CD14-positive monocyte (primary cell): ENCODE measurements around the gene FAM120A. TPM values are rescaled to one million over a fixed set of nuclear protein-coding genes. Genes with fewer than 3 reads are reported as not detected.

ENCODE experiments used
- DNase-seq, 3 donors: peaks; one replicate each; pipeline ENCODE4 v3.0.0-alpha.2; 2011 to 2022
- H2AFZ ChIP-seq: 2 replicates; pipeline ENCODE4 v1.6.0; 2012; ENCODE audit warnings: mild to moderate bottlenecking, low read depth, low read length, inconsistent platforms; ENCODE audit not compliant: insufficient read depth, poor library complexity, severe bottlenecking
- H3K27ac ChIP-seq, 2 donors: 1 replicate in 1 of 2; 2 replicates in 1 of 2; pipeline ENCODE4 v1.5.1; 2012 to 2013; ENCODE audit warnings: low read length in 2 of 2, control low read depth in 1 of 2, inconsistent platforms in 1 of 2, low read depth in 1 of 2, mild to moderate bottlenecking in 1 of 2
- H3K27me3 ChIP-seq, 2 donors: one replicate each; pipeline versions ENCODE4 v1.6.0 to v1.6.1; 2011 to 2013; ENCODE audit warnings: low read length in 2 of 2; ENCODE audit not compliant: control insufficient read depth in 2 of 2, insufficient read depth in 2 of 2
- H3K36me3 ChIP-seq, 2 donors: replicated peaks in 1 of 2; 1 replicate in 1 of 2; 2 replicates in 1 of 2; pipeline versions ENCODE4 v1.5.1 to v1.6.1; 2012 to 2013; ENCODE audit warnings: low read length in 2 of 2, control low read depth in 1 of 2, inconsistent platforms in 1 of 2, mild to moderate bottlenecking in 1 of 2; ENCODE audit not compliant: insufficient read depth in 2 of 2, control insufficient read depth in 1 of 2
- H3K4me1 ChIP-seq, 2 donors: 1 replicate in 1 of 2; 2 replicates in 1 of 2; pipeline versions ENCODE4 v1.5.1 to v1.6.1; 2012 to 2013; ENCODE audit warnings: low read length in 2 of 2, control low read depth in 1 of 2, inconsistent platforms in 1 of 2, mild to moderate bottlenecking in 1 of 2, moderate library complexity in 1 of 2; ENCODE audit not compliant: insufficient read depth in 2 of 2, control insufficient read depth in 1 of 2
- H3K4me2 ChIP-seq: replicated peaks from 2 replicates; pipeline ENCODE3; 2012; ENCODE audit warnings: low read length, moderate library complexity, mild to moderate bottlenecking; ENCODE audit not compliant: poor library complexity, severe bottlenecking; ENCODE audit errors: extremely low read depth
- H3K4me3 ChIP-seq, 3 experiments: fragments of 200-600 bp in 1 of 3; sonication (generic) in 1 of 3; replicated peaks in 1 of 3; 1 replicate in 2 of 3; 2 replicates in 1 of 3; pipeline ENCODE4 v1.5.1; 2011 to 2013; ENCODE audit warnings: low read length in 3 of 3, mild to moderate bottlenecking in 3 of 3, control low read depth in 2 of 3, low read depth in 2 of 3, inconsistent platforms in 1 of 3, moderate library complexity in 1 of 3
- H3K79me2 ChIP-seq: 2 replicates; pipeline ENCODE4 v1.6.0; 2012; ENCODE audit warnings: mild to moderate bottlenecking, control low read depth, inconsistent platforms, low read length, moderate library complexity; ENCODE audit not compliant: insufficient read depth
- H3K9ac ChIP-seq: 2 replicates; pipeline ENCODE4 v1.6.0; 2017; ENCODE audit warnings: low read length, mild to moderate bottlenecking; ENCODE audit not compliant: insufficient read depth, poor library complexity, severe bottlenecking
- H3K9me3 ChIP-seq, 2 donors: replicated peaks in 1 of 2; 1 replicate in 1 of 2; 2 replicates in 1 of 2; pipeline versions ENCODE4 v1.5.1 to v1.6.1; 2012 to 2013; ENCODE audit warnings: low read length in 2 of 2, control low read depth in 1 of 2; ENCODE audit not compliant: control insufficient read depth in 1 of 2, insufficient read depth in 1 of 2
- H4K20me1 ChIP-seq: 2 replicates; pipeline ENCODE4 v1.6.0; 2012; ENCODE audit warnings: mild to moderate bottlenecking, low read length, control low read depth, moderate library complexity; ENCODE audit not compliant: insufficient read depth
- H3K27ac Mint-ChIP-seq, 7 donors: one replicate each; pipeline ENCODE4 v1.8.0; 2020; ENCODE audit warnings: mild to moderate bottlenecking in 7 of 7, mixed read lengths in 7 of 7, moderate library complexity in 6 of 7, inconsistent platforms in 2 of 7
- H3K27me3 Mint-ChIP-seq, 3 donors: one replicate each; pipeline ENCODE4 v1.8.0; 2021 to 2022; ENCODE audit warnings: low read depth in 3 of 3, mild to moderate bottlenecking in 3 of 3, mixed read lengths in 3 of 3, moderate library complexity in 3 of 3, inconsistent platforms in 1 of 3
- H3K36me3 Mint-ChIP-seq, 2 donors: one replicate each; pipeline ENCODE4 v1.8.0; 2020; ENCODE audit warnings: mixed read lengths in 2 of 2, inconsistent platforms in 1 of 2, mild to moderate bottlenecking in 1 of 2
- H3K4me1 Mint-ChIP-seq: one replicate; pipeline ENCODE4 v1.8.0; 2020; ENCODE audit warnings: mild to moderate bottlenecking, mixed read lengths
- H3K4me3 Mint-ChIP-seq, 2 donors: one replicate each; pipeline ENCODE4 v1.8.0; 2020; ENCODE audit warnings: mild to moderate bottlenecking in 2 of 2, mixed read lengths in 2 of 2, moderate library complexity in 1 of 2
- H3K9me3 Mint-ChIP-seq, 7 donors: one replicate each; pipeline ENCODE4 v1.8.0; 2020 to 2022; ENCODE audit warnings: mixed read lengths in 7 of 7, mild to moderate bottlenecking in 6 of 7, moderate library complexity in 6 of 7, inconsistent platforms in 2 of 7
- CTCF ChIP-seq: fragments of 200-600 bp; IDR thresholded peaks from one replicate; pipeline ENCODE4 v1.8.0; 2022; ENCODE audit warnings: antibody characterized with exemption, mild to moderate bottlenecking
- WGBS: methylation state at CpG from one replicate; pipeline ENCODE4 v1.1.5; 2013; ENCODE audit warnings: missing lambda C conversion rate; ENCODE audit not compliant: insufficient coverage; 5-methylcytosine and 5-hydroxymethylcytosine counted together
- intact Hi-C, 2 donors: fragments of 100-400 bp; cut with micrococcal nuclease; formaldehyde crosslinking; loops; one replicate each; pipeline versions ENCODE4 v1.15.0 to v1.15.1; 2023
- polyA plus RNA-seq, 3 donors: library from polyadenylated mRNA; depleted of rRNA in 1 of 3; unstranded in 2 of 3; stranded (reverse) in 1 of 3; fragments of 300-500 nt in 2 of 3; fragments of >200 nt in 1 of 3; fragmentation: Illumina TruSeq in 2 of 3; gene quantifications; 1 replicate in 2 of 3; 2 replicates in 1 of 3; pipeline ENCODE4 v1.2.3, GENCODE V29; 2012 to 2021

Gene FAM120A
- polyA plus RNA-seq, 3 donors: 10.4 to 76.6 (median 12.7) TPM

- WGBS: no CpG with 5 or more reads among the region's 2 CpGs
- H4K20me1 ChIP-seq: no peaks in the 10 kb centered on the region
- no peak for TF ChIP-seq CTCF
- Mint-ChIP-seq H3K9me3 (peaks cover 10 to 41% (median 30%) of the 10 kb centered on the region in 7 donors), H3K4me1 (no peaks in the 10 kb centered on the region), H3K4me3 (no peak overlapping the region), H3K27ac (no peak overlapping the region), H3K36me3 (no peaks in the 10 kb centered on the region), H3K27me3 (peaks cover 9 to 20% (median 10%) of the 10 kb centered on the region in 3 donors)
- DNase-seq: no peak
- H3K9ac ChIP-seq: no peak overlapping the region
- peaks cover 0 to 3% of the 10 kb centered on the region in 2 donors for H3K27me3 ChIP-seq
- no peaks in the 10 kb centered on the region for H3K79me2 ChIP-seq
- no peaks in the 10 kb centered on the region for H3K36me3 ChIP-seq
- H2AFZ ChIP-seq: no peak overlapping the region
- no peak overlapping the region for H3K4me2 ChIP-seq
- H3K27ac ChIP-seq: no peak overlapping the region
- H3K4me3 ChIP-seq: no peak overlapping the region
- H3K9me3 ChIP-seq: peaks cover 18 to 32% of the 10 kb centered on the region in 2 donors
- no peaks in the 10 kb centered on the region for H3K4me1 ChIP-seq
- intact Hi-C loops: no loop called here
Measured at GRCh38 chr9:93415176-93415690, 36.3 kb upstream of the FAM120A start.

DNA sequence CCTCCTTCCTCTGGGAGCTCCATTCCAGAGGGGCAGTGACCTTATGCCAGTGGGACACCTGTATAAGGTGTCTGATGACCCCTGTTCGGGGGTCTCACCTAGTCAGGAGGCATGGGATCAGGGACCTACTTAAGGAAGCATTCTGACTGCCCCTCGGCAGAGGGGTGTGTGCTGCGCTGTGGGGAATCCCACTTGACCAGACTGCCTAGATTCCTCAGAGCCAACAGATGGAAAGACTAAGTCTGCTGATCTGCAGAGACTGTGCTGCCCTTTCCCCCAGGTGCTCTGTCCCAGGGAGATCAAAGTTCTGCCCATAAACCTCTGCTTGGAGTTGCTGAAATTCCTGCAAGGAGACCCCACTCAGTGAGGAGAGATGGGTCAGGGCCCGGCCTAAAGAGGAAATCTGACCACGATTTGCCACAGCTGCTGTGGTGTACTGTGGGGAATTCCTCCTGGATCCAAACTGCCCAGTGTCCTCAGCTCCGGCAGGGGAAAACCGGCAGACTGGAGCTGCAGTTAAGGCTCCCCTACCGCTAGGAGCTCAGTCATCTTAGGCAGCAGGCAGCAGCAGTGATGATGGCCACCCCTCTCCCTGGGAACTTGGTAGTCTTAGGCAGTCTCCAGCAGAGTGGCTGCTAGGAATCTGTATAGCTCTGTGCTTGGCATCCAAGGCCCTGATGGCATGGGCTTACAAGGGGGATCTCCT, 34.8 kb upstream of the FAM120A start:
- peaks cover 10 to 45% (median 30%) of the 10 kb centered on the region in 7 donors for H3K9me3 Mint-ChIP-seq
- H3K36me3 ChIP-seq: no peaks in the 10 kb centered on the region
- TF ChIP-seq CTCF: no peak
- no peak overlapping the region for H2AFZ ChIP-seq
- no peaks in the 10 kb centered on the region for H4K20me1 ChIP-seq
- no peaks in the 10 kb centered on the region for H3K27me3 ChIP-seq
- H3K4me3 ChIP-seq: no peak overlapping the region
- H3K4me3 Mint-ChIP-seq: no peak overlapping the region
- H3K9me3 ChIP-seq: peaks cover 18 to 32% of the 10 kb centered on the region in 2 donors
- no peaks in the 10 kb centered on the region for H3K4me1 ChIP-seq
- no peak overlapping the region for H3K27ac Mint-ChIP-seq
- no peaks in the 10 kb centered on the region for H3K36me3 Mint-ChIP-seq
- no peak for DNase-seq
- 99% methylated on average over 7 of the region's 8 CpGs for WGBS
- H3K4me1 Mint-ChIP-seq: no peaks in the 10 kb centered on the region
- H3K79me2 ChIP-seq: no peaks in the 10 kb centered on the region
- no peak overlapping the region for H3K4me2 ChIP-seq
- peaks cover 5 to 12% (median 9%) of the 10 kb centered on the region in 3 donors for H3K27me3 Mint-ChIP-seq
- H3K9ac ChIP-seq: no peak overlapping the region
- intact Hi-C loops: no loop called here
- no peak overlapping the region for H3K27ac ChIP-seq
